Endodermal cell (in vitro differentiated cells): ENCODE results near the gene SPPL3. TPM values are rescaled to one million over a fixed set of nuclear protein-coding genes. Genes with fewer than 3 reads are reported as not detected.

Source experiments
- DNase-seq: peaks from one replicate; pipeline ENCODE4 v3.0.0-alpha.2; 2017
- H3K27ac ChIP-seq: 2 replicates; pipeline ENCODE4 v1.5.1; 2013; ENCODE audit warnings: mild to moderate bottlenecking, low read depth, low read length, moderate library complexity
- H3K27me3 ChIP-seq: 2 replicates; pipeline ENCODE4 v1.6.1; 2013; ENCODE audit warnings: mild to moderate bottlenecking, low read length, moderate library complexity; ENCODE audit not compliant: insufficient read depth, control insufficient read depth, poor library complexity, severe bottlenecking
- H3K36me3 ChIP-seq: 2 replicates; pipeline ENCODE4 v1.7.0; 2013; ENCODE audit warnings: mild to moderate bottlenecking, low read length, moderate library complexity; ENCODE audit not compliant: control insufficient read depth, insufficient read depth
- H3K4me1 ChIP-seq: one replicate; pipeline ENCODE4 v1.7.0; 2013; ENCODE audit warnings: low read length; ENCODE audit not compliant: control insufficient read depth, insufficient read depth
- H3K4me3 ChIP-seq: 2 replicates; pipeline ENCODE4 v1.5.1; 2013; ENCODE audit warnings: mild to moderate bottlenecking, low read length, moderate library complexity
- H3K9ac ChIP-seq: 2 replicates; pipeline ENCODE4 v1.6.1; 2013; ENCODE audit warnings: mild to moderate bottlenecking, low read length, moderate library complexity; ENCODE audit not compliant: poor library complexity, severe bottlenecking; ENCODE audit errors: extremely low read depth
- H3K9me3 ChIP-seq: 2 replicates; pipeline ENCODE4 v1.6.1; 2013; ENCODE audit warnings: mild to moderate bottlenecking, low read length, moderate library complexity; ENCODE audit not compliant: control insufficient read depth
- H3K27ac Mint-ChIP-seq: 2 replicates; pipeline ENCODE4 v1.8.0; 2020; ENCODE audit warnings: mixed read lengths
- H3K27me3 Mint-ChIP-seq: 2 replicates; pipeline ENCODE4 v1.8.0; 2021; ENCODE audit warnings: mild to moderate bottlenecking, mixed read lengths; ENCODE audit not compliant: insufficient read depth
- H3K36me3 Mint-ChIP-seq: 2 replicates; pipeline ENCODE4 v1.8.0; 2020; ENCODE audit warnings: low read depth, mixed read lengths
- H3K4me1 Mint-ChIP-seq: 2 replicates; pipeline ENCODE4 v1.8.0; 2020; ENCODE audit warnings: mixed read lengths
- H3K4me3 Mint-ChIP-seq: 2 replicates; pipeline ENCODE4 v1.8.0; 2020; ENCODE audit warnings: mild to moderate bottlenecking, moderate library complexity, mixed read lengths
- H3K9me3 Mint-ChIP-seq: 2 replicates; pipeline ENCODE4 v1.8.0; 2020; ENCODE audit warnings: mild to moderate bottlenecking, mixed read lengths
- CTCF ChIP-seq: fragments of 200-600 bp; sonication (generic); conservative IDR thresholded peaks from 2 replicates; pipeline ENCODE4 v1.5.0; 2021; ENCODE audit warnings: antibody characterized with exemption, mild to moderate bottlenecking
- WGBS, 2 experiments: methylation state at CpG; one replicate each; pipeline versions ENCODE4 v1.1.5 to v1.1.7; 2013; ENCODE audit warnings: missing lambda C conversion rate in 2 of 2, mixed read lengths in 1 of 2; ENCODE audit not compliant: insufficient coverage in 1 of 2, insufficient read length in 1 of 2; 5-methylcytosine and 5-hydroxymethylcytosine counted together
- total RNA-seq, 2 donors: library from RNA; stranded (reverse); fragmentation: NEBNext Ultra II Directional in 1 of 2; extraction: Animal tissue kit (Norgen Biotek cat#: 25700) in 1 of 2; gene quantifications; 2 replicates in 1 of 2; 3 replicates in 1 of 2; pipeline ENCODE4 v1.2.1, GENCODE V29; 2021

Gene SPPL3
- total RNA-seq, 2 donors from 2014 or later: 41.1 to 46.8 TPM

- no peaks in the 10 kb centered on the region for H3K27me3 Mint-ChIP-seq
- peaks cover 46% of the 10 kb centered on the region for H3K36me3 ChIP-seq
- no peak for TF ChIP-seq CTCF
- H3K36me3 Mint-ChIP-seq: peaks cover 50% of the 10 kb centered on the region
- DNase-seq: peak; percentile 28
- WGBS, 2 experiments: 90 to 100% methylated on average over 5 to 6 of the region's 6 CpGs
- peak overlapping the region; percentile 84 for H3K27ac ChIP-seq
- H3K4me3 Mint-ChIP-seq: no peak overlapping the region
- H3K9ac ChIP-seq: no peak overlapping the region
- no peaks in the 10 kb centered on the region for H3K9me3 ChIP-seq
- no peaks in the 10 kb centered on the region for H3K9me3 Mint-ChIP-seq
- H3K4me1 ChIP-seq: no peaks in the 10 kb centered on the region
- no peaks in the 10 kb centered on the region for H3K27me3 ChIP-seq
- no peak overlapping the region for H3K4me3 ChIP-seq
- H3K4me1 Mint-ChIP-seq: peaks cover 6% of the 10 kb centered on the region
- no peak overlapping the region for H3K27ac Mint-ChIP-seq
Measured at GRCh38 chr12:120762086-120762485, 142.1 kb downstream of the SPPL3 start.

- Mint-ChIP-seq H3K4me1 (peaks cover 6% of the 10 kb centered on the region), H3K27me3 (no peaks in the 10 kb centered on the region), H3K36me3 (peaks cover 44% of the 10 kb centered on the region), H3K9me3 (no peaks in the 10 kb centered on the region), H3K27ac (no peak overlapping the region), H3K4me3 (no peak overlapping the region)
- Histone ChIP-seq H3K27ac (peak overlapping the region; percentile 84), H3K9ac (no peak overlapping the region), H3K9me3 (no peaks in the 10 kb centered on the region), H3K4me1 (no peaks in the 10 kb centered on the region), H3K4me3 (no peak overlapping the region), H3K36me3 (peaks cover 40% of the 10 kb centered on the region), H3K27me3 (no peaks in the 10 kb centered on the region)
- 83 to 92% methylated on average over 8 to 9 of the region's 9 CpGs for WGBS, 2 experiments
- no peak for DNase-seq
- TF ChIP-seq CTCF: no peak
Measured at GRCh38 chr12:120761519-120761934, 142.6 kb downstream of the SPPL3 start.

- peak; percentile 16 for TF ChIP-seq CTCF
- no peak overlapping the region for H3K9ac ChIP-seq
- H3K27ac ChIP-seq: peak overlapping the region; percentile 84
- DNase-seq: no peak
- Mint-ChIP-seq H3K4me1 (peaks cover 6% of the 10 kb centered on the region), H3K27me3 (no peaks in the 10 kb centered on the region), H3K4me3 (no peak overlapping the region), H3K27ac (no peak overlapping the region), H3K9me3 (peaks cover 1% of the 10 kb centered on the region), H3K36me3 (peaks cover 36% of the 10 kb centered on the region)
- WGBS, 2 experiments: 85 to 87% methylated on average over 19 to 21 of the region's 21 CpGs
- peaks cover 31% of the 10 kb centered on the region for H3K36me3 ChIP-seq
- H3K4me1 ChIP-seq: no peaks in the 10 kb centered on the region
- H3K9me3 ChIP-seq: peaks cover under 1% of the 10 kb centered on the region
- H3K27me3 ChIP-seq: no peaks in the 10 kb centered on the region
- no peak overlapping the region for H3K4me3 ChIP-seq
Measured at GRCh38 chr12:120760349-120761254, 143.6 kb downstream of the SPPL3 start.
